H1 (cell line): ENCODE data around the gene MAFG. TPM values are rescaled to one million over a fixed set of nuclear protein-coding genes. Genes with fewer than 3 reads are reported as not detected.

Source experiments
- ASH2L ChIP-seq: fragments of 200-600, 300-600 bp; sonication (generic); IDR thresholded peaks from one replicate; pipeline ENCODE4 v1.7.1; 2017; ENCODE audit warnings: low read length
- BACH1 ChIP-seq: IDR thresholded peaks from 2 replicates; pipeline ENCODE4 v1.6.1; 2012; ENCODE audit warnings: low read length, improper control_type of control experiment
- EP300 ChIP-seq, 2 experiments: IDR thresholded peaks; 1 replicate in 1 of 2; 2 replicates in 1 of 2; pipeline ENCODE4 v1.6.1; 2011 to 2012; ENCODE audit warnings: low read depth in 2 of 2, low read length in 2 of 2, mild to moderate bottlenecking in 2 of 2, borderline replicate concordance in 1 of 2, inconsistent platforms in 1 of 2, moderate library complexity in 1 of 2
- GABPA ChIP-seq: IDR thresholded peaks from 2 replicates; pipeline ENCODE4 v1.6.1; 2011; ENCODE audit warnings: mild to moderate bottlenecking, low read length, moderate library complexity, borderline replicate concordance; ENCODE audit not compliant: insufficient read depth
- MAFK ChIP-seq: IDR thresholded peaks from 2 replicates; pipeline ENCODE4 v1.6.1; 2012; ENCODE audit warnings: low read depth, mild to moderate bottlenecking, improper control_type of control experiment, low read length
- SIN3A ChIP-seq, 2 experiments: IDR thresholded peaks in 1 of 2; conservative IDR thresholded peaks in 1 of 2; 2 replicates each; pipeline ENCODE4 v1.6.1; 2011 to 2012; ENCODE audit warnings: low read length in 2 of 2, improper control_type of control experiment in 1 of 2, low read depth in 1 of 2, mild to moderate bottlenecking in 1 of 2
- polyA plus RNA-seq, 7 experiments: library from polyadenylated mRNA; depleted of rRNA in 3 of 7; stranded (reverse) in 5 of 7; unstranded in 2 of 7; fragments of >200 nt in 5 of 7; fragments of 200-250 nt in 2 of 7; gene quantifications; 1 replicate in 5 of 7; 2 replicates in 1 of 7; 4 replicates in 1 of 7; pipeline versions ENCODE4 v1.2.1 to v1.2.3, GENCODE V29; 2011 to 2013; ENCODE audit warnings: missing spikeins in 2 of 7, mixed read lengths in 2 of 7
- total RNA-seq: library from RNA; stranded (reverse); fragmentation: NEBNext Ultra II Directional; extraction: Animal tissue kit (Norgen Biotek cat#: 25700); gene quantifications from 2 replicates; pipeline ENCODE4 v1.2.1, GENCODE V29; 2021
- TF ChIP-seq, protein P1 (sequence below): IDR thresholded peaks from 2 replicates; pipeline ENCODE4 v1.6.1; 2012; ENCODE audit warnings: low read length, inconsistent platforms

MAFG gene
- total and polyA plus RNA-seq, 2 of the 8 experiments (the other 6 are each of a cell fraction or from before 2014, with no cell fraction given): 25.5 to 26.9 TPM

DNA sequence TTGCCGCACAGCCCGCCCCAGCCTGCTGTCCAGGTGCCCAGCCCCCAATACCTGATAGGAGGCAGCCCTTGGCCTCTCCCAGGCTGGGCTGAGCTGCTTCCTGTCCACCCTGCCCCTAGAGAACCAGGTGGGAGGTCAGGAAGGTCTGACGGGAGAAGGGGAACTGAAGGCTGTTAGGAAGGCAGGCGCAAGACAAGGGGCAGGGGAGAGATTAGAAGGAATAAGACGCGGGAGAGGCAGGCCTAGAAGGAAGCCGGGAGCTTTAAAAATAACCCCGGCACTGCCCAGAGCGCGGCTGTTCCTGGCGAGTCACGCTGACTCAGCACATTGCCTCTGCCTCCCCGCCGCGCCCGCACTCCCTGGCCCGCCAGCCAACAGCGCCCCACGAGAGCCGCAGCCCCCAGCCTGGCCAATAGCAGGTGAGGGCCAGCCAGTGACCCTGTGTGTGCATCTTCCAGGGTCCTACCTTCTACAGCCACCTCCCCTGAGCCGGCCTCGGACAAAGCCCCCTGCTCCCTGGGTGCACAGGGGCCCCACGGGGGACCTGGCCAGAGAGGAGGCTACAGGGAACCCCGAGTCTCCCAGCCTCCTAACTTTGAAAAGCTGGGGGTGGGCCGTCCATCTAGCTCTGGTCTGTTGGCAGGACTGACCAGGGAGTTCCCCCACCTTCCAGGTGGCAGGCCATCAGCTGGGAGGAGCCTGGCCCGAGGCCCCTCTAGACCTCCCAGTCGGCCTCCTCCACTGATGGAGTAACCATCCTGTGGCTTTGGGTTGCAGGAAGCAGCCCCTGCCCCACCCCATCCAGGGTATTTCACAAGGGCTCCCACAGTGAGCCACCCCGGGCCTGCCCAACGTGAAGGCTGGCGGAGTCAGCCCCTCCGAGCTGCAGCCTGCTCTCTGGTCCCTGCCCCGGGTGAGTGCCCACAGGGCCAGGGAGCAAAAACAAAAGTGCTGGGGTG is 4.0 kb downstream of the MAFG start (continued):
- TF ChIP-seq ASH2L: no peak
- TF ChIP-seq SIN3A (conservative IDR thresholded peaks at IDR 0.05 in 1 of 2, IDR thresholded peaks at IDR 0.05 in 1 of 2; ENCODE audit: low read depth in 1 of 2, low read length in 2 of 2): peak in 1 of 2 experiments; percentile 53; a peak in 1 of 4 replicates
- peak in 1 of 2 experiments; percentile 17; a peak in 1 of 3 replicates for TF ChIP-seq EP300 (IDR thresholded peaks at IDR 0.05; ENCODE audit: borderline replicate concordance in 1 of 2, low read depth in 2 of 2, low read length in 2 of 2)
- TF ChIP-seq GABPA: peak; percentile 64; the same call in 1 of the 2 replicates
- peak; percentile 99 for TF ChIP-seq BACH1
- TF ChIP-seq, protein P1, sequence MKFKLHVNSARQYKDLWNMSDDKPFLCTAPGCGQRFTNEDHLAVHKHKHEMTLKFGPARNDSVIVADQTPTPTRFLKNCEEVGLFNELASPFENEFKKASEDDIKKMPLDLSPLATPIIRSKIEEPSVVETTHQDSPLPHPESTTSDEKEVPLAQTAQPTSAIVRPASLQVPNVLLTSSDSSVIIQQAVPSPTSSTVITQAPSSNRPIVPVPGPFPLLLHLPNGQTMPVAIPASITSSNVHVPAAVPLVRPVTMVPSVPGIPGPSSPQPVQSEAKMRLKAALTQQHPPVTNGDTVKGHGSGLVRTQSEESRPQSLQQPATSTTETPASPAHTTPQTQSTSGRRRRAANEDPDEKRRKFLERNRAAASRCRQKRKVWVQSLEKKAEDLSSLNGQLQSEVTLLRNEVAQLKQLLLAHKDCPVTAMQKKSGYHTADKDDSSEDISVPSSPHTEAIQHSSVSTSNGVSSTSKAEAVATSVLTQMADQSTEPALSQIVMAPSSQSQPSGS: no peak
- peak; percentile 98 for TF ChIP-seq MAFK
